NCI-H1092 (cell line): ENCODE data around the gene SAP30BP.
"Not testable (repeated sequence)": the region's sequence is repeated elsewhere in the genome, so short reads cannot be mapped to it uniquely, and the experiment has no call there.

Experiments
- DNase-seq: peaks from one replicate; lab custom pipeline; 2025; lab: John Stamatoyannopoulos, UW

Gene SAP30BP

GRCh38 chr17:75633486-75634375, 33.4 kb upstream of the SAP30BP start:
- peak; percentile 84 for DNase-seq

GRCh38 chr17:75634376-75634740, 32.8 kb upstream of the SAP30BP start:
- DNase-seq: no peak

DNA sequence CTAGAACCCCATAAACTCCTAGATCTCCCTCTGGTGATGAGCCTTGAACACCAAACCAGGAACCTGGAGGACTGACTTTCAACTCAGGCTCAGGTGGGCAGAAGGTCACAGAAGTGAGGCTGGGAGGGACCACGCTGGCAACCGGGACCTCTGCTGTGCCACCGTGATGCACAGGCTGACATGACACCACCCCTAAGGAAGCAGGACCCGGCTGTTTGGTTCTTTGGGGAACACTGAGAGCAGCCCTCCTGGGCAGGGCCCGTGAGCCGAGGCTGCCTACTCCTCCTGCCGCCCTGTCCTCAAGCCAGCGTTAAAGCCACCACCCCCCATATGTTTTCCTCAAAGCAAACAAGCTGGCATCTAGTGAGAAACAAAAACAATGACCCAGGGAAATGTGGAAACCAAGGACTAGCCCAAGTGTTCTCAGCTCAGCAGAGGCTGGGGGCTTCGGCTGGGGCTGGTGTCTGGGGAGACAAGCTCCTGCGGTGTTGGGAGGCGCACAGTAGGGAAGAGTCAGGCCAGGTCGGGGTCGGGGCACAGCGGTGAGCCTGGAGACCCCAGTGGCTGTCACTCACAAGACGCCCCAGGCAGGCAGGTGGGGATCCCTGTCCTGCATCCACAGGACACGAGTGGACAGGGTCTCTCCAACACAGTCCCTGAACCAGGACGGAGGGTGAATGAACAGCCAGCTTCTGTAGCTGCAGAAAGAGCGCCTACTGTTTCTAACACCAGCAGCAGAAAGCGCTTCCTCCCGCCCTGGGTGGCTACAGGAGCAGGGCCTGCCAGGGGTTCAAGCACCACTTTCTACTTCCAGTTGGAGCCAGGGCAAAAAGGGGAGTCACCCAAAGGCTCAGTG, 32.2 kb upstream of the SAP30BP start:
- no peak for DNase-seq

GRCh38 chr17:75635610-75636202, 31.4 kb upstream of the SAP30BP start:
- no peak for DNase-seq

DNA sequence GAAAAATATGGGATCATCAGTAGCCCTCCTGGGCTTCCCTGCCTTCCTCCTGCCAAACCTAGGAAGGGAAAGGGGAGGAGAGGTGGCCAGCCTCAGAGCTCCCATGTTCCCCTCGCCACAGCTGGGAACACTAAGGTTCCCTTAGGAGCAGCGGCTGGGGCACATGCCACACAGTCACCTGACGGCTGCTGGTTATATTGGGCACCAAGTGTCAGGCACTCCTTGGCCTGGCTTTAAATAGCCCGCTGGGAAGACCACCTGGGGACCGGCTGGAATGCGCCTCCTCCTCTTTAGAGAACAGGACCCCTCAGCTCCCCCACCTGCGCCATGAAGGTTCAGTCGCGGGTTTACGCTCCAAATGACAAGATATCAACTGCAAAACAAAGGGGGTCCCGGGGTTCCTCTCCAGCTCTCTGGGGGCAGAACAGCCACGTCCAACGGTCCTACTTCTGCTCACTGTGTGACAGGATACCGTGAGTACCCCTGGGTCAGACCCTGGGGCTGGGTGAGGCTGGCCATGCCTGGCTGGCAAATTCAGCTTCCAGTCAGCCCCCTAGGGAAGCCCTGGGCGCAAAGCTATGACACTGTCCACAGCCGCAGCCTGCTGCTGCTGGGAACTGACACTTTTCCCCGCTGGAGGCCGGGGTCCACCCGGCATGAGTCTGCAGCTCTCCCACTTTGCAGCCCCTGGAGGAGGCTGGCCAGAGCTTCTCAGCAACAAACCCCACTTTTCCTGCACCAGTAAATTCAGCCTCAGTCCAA, 30.6 kb upstream of the SAP30BP start:
- no peak for DNase-seq

DNA sequence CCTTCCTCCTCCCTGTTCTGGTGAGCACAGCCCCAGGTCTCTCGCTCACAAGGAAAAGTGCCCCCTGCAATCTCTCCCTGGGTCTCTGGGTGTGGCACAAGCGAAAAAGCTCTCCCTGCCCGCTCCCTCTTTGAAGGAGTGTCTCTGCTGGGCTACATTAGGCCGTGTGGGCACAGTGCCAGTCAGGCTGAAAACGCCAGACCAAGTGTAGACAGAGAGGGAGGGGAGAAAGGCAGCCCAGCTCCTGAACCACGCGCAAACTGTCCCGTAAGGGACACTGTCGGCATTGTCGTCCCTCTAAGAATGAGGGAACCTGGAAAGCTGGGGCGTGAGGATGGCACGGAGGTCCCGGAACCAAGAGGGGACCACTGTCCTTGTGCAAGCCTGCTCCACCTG, 30.0 kb upstream of the SAP30BP start:
- DNase-seq: no peak

DNA sequence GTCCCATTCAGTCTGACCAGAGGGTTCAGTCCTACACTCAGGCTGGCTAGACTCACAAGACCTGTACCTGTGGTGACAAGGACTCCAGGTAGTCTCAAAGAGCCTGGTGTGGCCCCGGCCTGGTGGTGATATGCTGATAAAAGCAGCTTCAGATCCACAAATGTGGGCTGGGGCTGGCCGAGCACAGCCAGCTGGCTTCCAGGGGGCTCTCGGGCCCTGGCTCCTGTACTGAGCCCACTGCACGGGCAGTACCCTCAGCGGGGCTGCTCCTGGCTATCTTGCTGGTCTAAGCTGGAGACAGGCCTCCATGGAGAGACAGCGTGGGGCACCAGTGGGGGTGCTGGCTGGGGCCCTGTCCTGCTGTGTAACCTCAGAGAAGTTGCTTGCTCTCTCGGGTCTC, 29.6 kb upstream of the SAP30BP start:
- DNase-seq: no peak

DNA sequence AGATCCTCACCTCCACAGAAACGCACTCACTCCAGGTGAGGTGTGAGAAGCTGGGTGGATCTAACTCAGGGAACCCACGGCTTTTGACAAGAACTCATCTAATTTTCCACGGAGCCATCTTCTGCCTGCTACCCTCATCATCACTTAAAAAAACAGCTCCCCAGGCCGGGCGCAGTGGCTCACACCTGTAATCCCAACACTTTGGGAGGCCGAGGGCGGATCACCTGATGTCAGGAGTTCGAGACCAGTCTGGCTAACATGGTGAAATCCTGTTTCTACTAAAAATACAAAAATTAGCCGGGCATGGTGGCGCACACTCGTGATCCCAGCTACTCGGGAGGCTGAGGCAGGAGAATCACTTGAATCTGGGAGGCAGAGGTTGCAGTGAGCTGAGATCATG, 29.1 kb upstream of the SAP30BP start:
- DNase-seq: not testable (repeated sequence)

DNA sequence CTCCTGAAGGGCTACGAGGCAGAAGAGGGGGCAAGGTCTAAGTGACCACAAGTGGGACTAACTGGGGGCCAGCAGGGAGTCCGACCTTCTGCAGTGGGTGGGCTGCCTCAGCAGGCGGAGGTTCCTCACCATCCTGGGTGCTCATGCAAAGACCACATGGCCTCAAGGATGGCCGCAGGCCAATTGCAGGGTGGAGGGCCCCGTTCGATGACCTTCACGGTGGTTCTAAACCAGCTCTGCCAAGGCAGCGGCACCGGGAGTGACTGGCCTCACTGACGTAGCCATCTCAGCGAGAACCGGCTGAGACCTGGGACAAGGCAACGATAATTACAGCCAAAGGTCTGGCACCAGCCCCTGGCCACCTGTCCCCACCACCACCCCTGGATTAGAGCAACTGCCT, 28.2 kb upstream of the SAP30BP start:
- no peak for DNase-seq

GRCh38 chr17:75639327-75639726, 27.8 kb upstream of the SAP30BP start:
- DNase-seq: no peak

- DNase-seq: no peak
Measured at GRCh38 chr17:75639771-75640555, 27.2 kb upstream of the SAP30BP start.

DNA sequence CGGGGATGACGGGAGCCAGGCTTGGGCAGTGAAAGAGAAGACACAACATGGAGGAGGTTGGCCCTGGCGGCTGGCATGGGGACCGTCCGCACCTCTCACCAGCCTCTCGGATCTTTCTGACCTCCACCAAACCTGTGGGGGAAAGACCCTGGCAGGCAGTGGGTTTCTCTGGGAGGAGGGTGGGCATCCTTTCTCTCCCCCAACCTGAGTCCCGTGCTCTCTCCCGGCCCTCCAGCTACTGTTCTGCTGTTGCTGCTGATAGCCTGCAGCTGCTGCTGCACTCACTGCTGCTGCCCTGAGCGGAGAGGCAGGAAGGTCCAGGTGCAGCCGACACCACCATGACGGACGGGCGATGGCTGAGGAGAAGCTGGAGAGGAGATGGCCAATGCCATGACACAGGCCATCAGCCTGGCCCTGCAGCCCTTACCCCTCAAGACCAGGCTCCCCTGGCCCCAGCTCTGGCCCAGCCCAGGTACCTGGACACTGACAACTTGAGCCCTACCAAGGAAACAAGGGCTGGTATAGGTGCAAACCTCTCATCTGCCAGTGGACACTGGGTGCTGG, 26.5 kb upstream of the SAP30BP start:
- no peak for DNase-seq

GRCh38 chr17:75641343-75641742, 25.8 kb upstream of the SAP30BP start:
- DNase-seq: no peak

DNA sequence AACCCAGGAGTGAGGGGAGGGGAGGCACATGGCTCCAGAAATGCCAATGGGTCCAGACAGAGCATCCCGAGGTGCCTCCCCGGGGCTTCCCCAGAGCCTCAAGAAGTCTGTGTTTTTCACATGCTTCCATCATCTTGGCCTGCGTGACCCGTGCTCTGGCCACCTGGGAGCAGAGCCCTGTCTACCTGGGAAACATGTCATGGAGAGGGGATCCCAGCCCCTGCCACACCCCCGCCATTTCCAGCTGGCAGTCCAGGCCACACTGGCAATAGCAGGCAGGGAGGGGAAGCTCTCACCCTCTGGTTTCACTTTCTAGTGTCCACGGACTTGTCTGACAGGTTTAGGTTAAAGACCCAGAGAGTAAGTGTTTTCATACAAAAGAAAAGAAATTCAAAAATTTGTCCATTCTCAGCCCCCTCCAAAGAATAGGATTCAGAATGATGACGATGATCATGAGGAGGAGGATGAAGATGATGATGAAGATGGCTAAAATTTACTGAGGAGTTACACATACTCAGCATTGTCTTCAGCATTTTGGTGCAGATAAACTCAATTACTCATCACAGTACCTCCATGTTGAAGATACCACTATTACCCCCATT, 24.9 kb upstream of the SAP30BP start:
- no peak for DNase-seq

DNA sequence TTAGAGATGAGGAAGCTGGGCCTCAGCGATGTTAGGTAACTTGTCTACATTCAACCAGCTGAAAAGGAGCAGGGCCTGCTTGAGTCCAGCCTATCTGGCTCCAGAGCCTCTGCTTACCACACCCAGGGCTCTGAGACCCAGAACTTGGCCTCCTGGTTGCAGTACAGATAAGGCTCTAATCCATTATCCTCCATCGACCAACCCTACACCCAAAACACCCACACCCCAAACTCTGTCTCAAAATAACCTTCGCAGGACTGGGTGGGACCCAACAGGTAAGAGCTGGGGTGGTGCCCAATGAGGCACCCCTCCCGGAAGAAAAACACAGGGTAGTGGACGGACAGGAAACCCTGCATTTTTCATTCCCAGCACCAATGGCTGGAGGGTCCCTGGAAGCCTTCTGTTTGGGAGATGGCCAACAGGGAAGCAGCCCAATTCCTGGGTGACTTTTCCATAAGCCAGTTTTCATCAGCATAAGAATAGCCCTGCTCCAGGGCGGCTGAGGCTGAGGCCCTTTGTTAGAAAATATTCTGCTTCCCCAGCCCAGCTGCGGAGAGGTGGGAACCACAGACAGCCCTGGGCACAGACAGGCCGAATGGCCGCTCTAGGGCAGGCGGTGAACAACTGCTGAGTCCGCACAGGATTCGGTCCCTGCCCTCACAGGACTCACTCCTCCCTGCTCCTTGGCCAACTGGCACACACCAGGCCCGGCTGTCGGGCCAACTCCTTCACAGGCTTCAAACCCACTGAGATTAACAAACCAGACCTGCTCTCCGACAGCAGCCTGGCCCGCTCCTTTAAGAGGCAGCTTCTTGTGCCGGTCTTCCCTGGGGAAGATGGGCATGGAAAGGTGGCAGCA, 24.1 kb upstream of the SAP30BP start:
- no peak for DNase-seq

DNA sequence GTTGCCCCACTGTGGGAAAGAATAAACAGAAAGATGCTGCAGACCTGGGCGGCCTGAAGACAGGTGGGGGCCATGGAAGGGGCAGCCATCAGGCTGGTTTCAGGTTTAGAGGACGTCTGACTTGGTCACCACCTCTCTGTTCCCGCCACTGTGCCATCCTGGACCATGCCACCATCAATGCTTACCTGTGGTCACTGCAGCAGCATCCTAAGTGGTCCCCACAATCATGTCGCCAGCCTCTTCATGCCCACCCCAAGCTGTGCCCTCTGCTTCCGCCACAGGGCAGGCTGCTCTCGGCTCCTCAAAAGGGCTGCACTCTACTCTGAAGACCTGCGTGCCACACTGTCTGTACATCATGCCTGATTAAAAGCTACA, 23.5 kb upstream of the SAP30BP start:
- no peak for DNase-seq

- DNase-seq: no peak
Measured at GRCh38 chr17:75645501-75645888, 21.6 kb upstream of the SAP30BP start.

GRCh38 chr17:75645889-75646637, 21.1 kb upstream of the SAP30BP start:
- DNase-seq: no peak

DNA sequence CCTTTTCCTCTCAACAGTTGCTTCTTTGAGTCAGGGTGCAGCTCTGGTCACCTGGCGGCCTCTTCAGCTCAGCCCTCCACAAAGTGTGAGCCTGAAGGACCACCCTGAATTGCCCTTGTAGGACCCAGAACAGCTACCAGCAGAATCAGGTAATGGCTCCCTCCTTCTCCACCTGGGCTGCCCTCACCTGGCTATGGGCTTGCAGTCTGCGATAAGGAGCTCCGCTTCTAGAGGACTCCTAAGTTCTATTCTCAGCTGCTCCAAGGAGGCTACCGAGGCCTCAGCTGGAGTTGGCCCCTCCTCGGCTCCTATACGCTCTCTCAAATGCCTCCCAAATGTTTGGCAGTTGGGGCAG, 20.5 kb upstream of the SAP30BP start:
- DNase-seq: no peak
